ENCODE data around the gene PCARE.
A peak's percentile ranks its signal among the peaks of the same experiment; 100 is the strongest.

The PCARE gene

GRCh38 chr2:29074411-29074810 lies at the start of gene PCARE:
PCARE (minus strand) TSS chr2:29074523; CDS start chr2:29074261, 262 bp downstream.
- no peak within 1 kb of the TSS for H3K4me3 ChIP-seq (replicated peaks; ENCODE audit: low read depth, low read length)
- DNase-seq (ENCODE audit: extremely low read depth, low read depth) = no peak
- TF ChIP-seq CTCF (IDR thresholded peaks at IDR 0.05; ENCODE audit: low read depth, low read length, missing control alignments) = no peak

- DNase-seq (ENCODE audit: extremely low read depth, low read depth) = peak; percentile 33
- TF ChIP-seq CTCF (IDR thresholded peaks at IDR 0.05; ENCODE audit: low read depth, low read length, missing control alignments) = no peak
- no peak overlapping the region for H3K4me3 ChIP-seq (replicated peaks; ENCODE audit: low read depth, low read length)
Measured at GRCh38 chr2:29123617-29124349, 49.5 kb upstream of the PCARE start.

- no peak overlapping the region for H3K4me3 ChIP-seq (replicated peaks; ENCODE audit: low read depth, low read length)
- DNase-seq (ENCODE audit: extremely low read depth, low read depth) = no peak
- TF ChIP-seq CTCF (IDR thresholded peaks at IDR 0.05; ENCODE audit: low read depth, low read length, missing control alignments) = no peak
Measured at GRCh38 chr2:29120846-29121245, 46.5 kb upstream of the PCARE start.

GRCh38 chr2:29119211-29119610 lies 44.9 kb upstream of the PCARE start:
- TF ChIP-seq CTCF (IDR thresholded peaks at IDR 0.05; ENCODE audit: low read depth, low read length, missing control alignments) = no peak
- no peak for DNase-seq (ENCODE audit: extremely low read depth, low read depth)
- no peak overlapping the region for H3K4me3 ChIP-seq (replicated peaks; ENCODE audit: low read depth, low read length)

- peak; percentile 38 for DNase-seq (ENCODE audit: extremely low read depth, low read depth)
- H3K4me3 ChIP-seq (replicated peaks; ENCODE audit: low read depth, low read length) = peak overlapping the region; percentile 68; the same call in 1 of the 2 replicates
Measured at GRCh38 chr2:29117636-29118303, 43.4 kb upstream of the PCARE start.

More at GRCh38 chr2:29117636-29118303, 43.4 kb upstream of the PCARE start:
- TF ChIP-seq CTCF (IDR thresholded peaks at IDR 0.05; ENCODE audit: low read depth, low read length, missing control alignments) = no peak
